ENCODE data around the gene LILRA2.
"Not testable (repeated sequence)": the region's sequence is repeated elsewhere in the genome, so short reads cannot be mapped to it uniquely, and the experiment has no call there.

LILRA2 gene

GRCh38 chr19:54630782-54631181, 57.2 kb downstream of the LILRA2 start:
- no peak overlapping the region for H3K27ac ChIP-seq
- TF ChIP-seq ZFX (IDR thresholded peaks at IDR 0.05) (no peak), CTCF (conservative IDR thresholded peaks at IDR 0.05) (no peak)

- H3K27ac ChIP-seq = not testable (repeated sequence)
Measured at GRCh38 chr19:54631489-54632337, 58.1 kb downstream of the LILRA2 start.

- not testable (repeated sequence) for H3K27ac ChIP-seq
Measured at GRCh38 chr19:54632517-54632916, 58.9 kb downstream of the LILRA2 start.

- H3K27ac ChIP-seq = no peak overlapping the region
- TF ChIP-seq ZFX (IDR thresholded peaks at IDR 0.05) (no peak), CTCF (conservative IDR thresholded peaks at IDR 0.05) (no peak)
Measured at GRCh38 chr19:54633401-54633800, 59.8 kb downstream of the LILRA2 start.

- H3K27ac ChIP-seq = not testable (repeated sequence)
Measured at GRCh38 chr19:54636081-54636480, 62.5 kb downstream of the LILRA2 start.

GRCh38 chr19:54638683-54639082, 65.1 kb downstream of the LILRA2 start:
- TF ChIP-seq CTCF (conservative IDR thresholded peaks at IDR 0.05) (no peak), ZFX (IDR thresholded peaks at IDR 0.05) (no peak)
- H3K27ac ChIP-seq = no peak overlapping the region

Measured in C4-2B (cell line).